ENCODE results near the gene AKT1S1. TPM values are rescaled to one million over a fixed set of nuclear protein-coding genes. Genes with fewer than 3 reads are reported as not detected.

The AKT1S1 gene
- total RNA-seq, 6 experiments from 2014 or later: 98.5 to 128 (median 104) TPM

- Mint-ChIP-seq H3K36me3 (ENCODE audit: low read depth) (peaks cover 6% of the 10 kb centered on the region), H3K4me1 (ENCODE audit: low read depth) (peaks cover 39% of the 10 kb centered on the region), H3K9me3 (no peaks in the 10 kb centered on the region), H3K4me3 (no peak overlapping the region; the same call in 1 of the 2 replicates), H3K27me3 (ENCODE audit: insufficient read depth) (no peaks in the 10 kb centered on the region; the same call in none of the 2 replicates), H3K27ac (no peak overlapping the region; the same call in none of the 2 replicates)
- no peak for DNase-seq
- TF ChIP-seq, protein P1, sequence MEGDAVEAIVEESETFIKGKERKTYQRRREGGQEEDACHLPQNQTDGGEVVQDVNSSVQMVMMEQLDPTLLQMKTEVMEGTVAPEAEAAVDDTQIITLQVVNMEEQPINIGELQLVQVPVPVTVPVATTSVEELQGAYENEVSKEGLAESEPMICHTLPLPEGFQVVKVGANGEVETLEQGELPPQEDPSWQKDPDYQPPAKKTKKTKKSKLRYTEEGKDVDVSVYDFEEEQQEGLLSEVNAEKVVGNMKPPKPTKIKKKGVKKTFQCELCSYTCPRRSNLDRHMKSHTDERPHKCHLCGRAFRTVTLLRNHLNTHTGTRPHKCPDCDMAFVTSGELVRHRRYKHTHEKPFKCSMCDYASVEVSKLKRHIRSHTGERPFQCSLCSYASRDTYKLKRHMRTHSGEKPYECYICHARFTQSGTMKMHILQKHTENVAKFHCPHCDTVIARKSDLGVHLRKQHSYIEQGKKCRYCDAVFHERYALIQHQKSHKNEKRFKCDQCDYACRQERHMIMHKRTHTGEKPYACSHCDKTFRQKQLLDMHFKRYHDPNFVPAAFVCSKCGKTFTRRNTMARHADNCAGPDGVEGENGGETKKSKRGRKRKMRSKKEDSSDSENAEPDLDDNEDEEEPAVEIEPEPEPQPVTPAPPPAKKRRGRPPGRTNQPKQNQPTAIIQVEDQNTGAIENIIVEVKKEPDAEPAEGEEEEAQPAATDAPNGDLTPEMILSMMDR (IDR thresholded peaks at IDR 0.05): no peak
Measured at GRCh38 chr19:49874503-49875157, 2.5 kb downstream of the AKT1S1 start.

DNA sequence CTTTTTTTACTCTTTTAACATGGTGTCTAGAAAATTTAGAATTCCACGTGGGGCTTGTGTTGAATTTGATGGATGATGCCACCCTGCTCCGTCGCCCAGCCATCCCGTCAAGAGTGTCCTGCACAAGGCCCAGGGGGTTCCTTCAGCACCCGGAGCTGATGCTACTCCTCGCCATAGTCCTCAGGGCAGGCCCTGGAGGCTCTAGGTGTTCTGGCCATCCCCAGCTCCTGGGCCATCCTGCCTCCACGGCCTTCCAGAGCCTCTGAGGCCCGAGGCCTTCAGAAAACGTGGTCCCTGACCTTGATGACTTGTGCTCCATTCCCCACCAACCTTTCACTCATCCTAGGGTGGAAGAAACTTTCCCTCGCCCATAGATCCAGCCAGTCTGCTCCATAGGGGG is 3.3 kb downstream of the AKT1S1 start:
- Mint-ChIP-seq H3K36me3 (ENCODE audit: low read depth) (peaks cover 6% of the 10 kb centered on the region), H3K27me3 (ENCODE audit: insufficient read depth) (no peaks in the 10 kb centered on the region; the same call in none of the 2 replicates), H3K27ac (peak overlapping the region; percentile 29; the same call in 1 of the 2 replicates), H3K9me3 (no peaks in the 10 kb centered on the region), H3K4me1 (ENCODE audit: low read depth) (peaks cover 35% of the 10 kb centered on the region), H3K4me3 (no peak overlapping the region)
- TF ChIP-seq, protein P1 (IDR thresholded peaks at IDR 0.05): no peak
- DNase-seq: no peak

- H3K4me3 Mint-ChIP-seq: no peak overlapping the region
- H3K36me3 Mint-ChIP-seq (ENCODE audit: low read depth): peaks cover 6% of the 10 kb centered on the region
- no peak for DNase-seq
- no peak overlapping the region for H3K27ac Mint-ChIP-seq
- H3K9me3 Mint-ChIP-seq: no peaks in the 10 kb centered on the region
- H3K27me3 Mint-ChIP-seq (ENCODE audit: insufficient read depth): no peaks in the 10 kb centered on the region; the same call in none of the 2 replicates
- peaks cover 27% of the 10 kb centered on the region for H3K4me1 Mint-ChIP-seq (ENCODE audit: low read depth)
- TF ChIP-seq, protein P1 (IDR thresholded peaks at IDR 0.05): no peak
Measured at GRCh38 chr19:49873129-49873521, 4.0 kb downstream of the AKT1S1 start.

GRCh38 chr19:49872245-49873128 is 4.7 kb downstream of the AKT1S1 start:
- H3K36me3 Mint-ChIP-seq (ENCODE audit: low read depth): peaks cover 6% of the 10 kb centered on the region
- no peaks in the 10 kb centered on the region for H3K9me3 Mint-ChIP-seq
- H3K4me3 Mint-ChIP-seq: no peak overlapping the region
- H3K27ac Mint-ChIP-seq: peak overlapping the region; percentile 72
- TF ChIP-seq, protein P1 (IDR thresholded peaks at IDR 0.05): no peak
- no peak for DNase-seq
- peaks cover 30% of the 10 kb centered on the region for H3K4me1 Mint-ChIP-seq (ENCODE audit: low read depth)
- H3K27me3 Mint-ChIP-seq (ENCODE audit: insufficient read depth): peaks cover 4% of the 10 kb centered on the region

DNA sequence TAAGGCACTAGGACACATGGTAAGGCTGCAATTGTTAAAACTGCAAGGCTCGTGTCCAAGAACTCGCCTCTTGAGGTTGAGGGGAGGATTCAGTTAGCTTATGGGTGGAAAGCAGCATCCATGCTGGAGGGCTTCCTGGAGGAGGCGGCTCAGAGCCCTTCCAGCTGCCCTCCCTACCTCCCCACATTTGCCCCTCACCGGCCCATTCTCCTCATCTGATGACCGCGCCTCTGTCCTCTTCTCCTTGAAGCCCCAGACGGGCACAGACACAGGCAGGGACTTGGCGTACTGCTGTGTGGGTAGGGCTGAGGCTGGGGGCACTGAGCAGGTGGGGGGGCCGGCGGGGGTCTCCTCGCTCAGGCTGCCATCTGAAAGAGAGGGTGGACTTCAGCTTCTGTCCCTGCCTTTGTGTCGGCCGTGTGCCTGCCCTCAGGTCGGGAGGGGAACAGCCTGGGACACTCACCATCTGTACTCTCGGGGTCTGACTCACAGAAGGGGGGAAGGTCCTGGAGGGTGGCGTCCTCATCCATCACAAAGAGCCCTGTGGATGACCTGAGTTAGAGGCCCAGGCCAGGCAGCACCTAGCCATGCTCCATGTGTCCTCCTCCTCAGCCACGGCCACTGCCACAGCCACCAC is 5.7 kb downstream of the AKT1S1 start:
- Mint-ChIP-seq H3K27me3 (ENCODE audit: insufficient read depth) (peaks cover 6% of the 10 kb centered on the region), H3K9me3 (no peaks in the 10 kb centered on the region), H3K4me3 (no peak overlapping the region), H3K27ac (peak overlapping the region; percentile 72), H3K36me3 (ENCODE audit: low read depth) (peaks cover 10% of the 10 kb centered on the region), H3K4me1 (ENCODE audit: low read depth) (peaks cover 38% of the 10 kb centered on the region)
- TF ChIP-seq, protein P1 (IDR thresholded peaks at IDR 0.05): no peak
- DNase-seq: no peak
